SJCRH30 (cell line): ENCODE data around the gene PPP2R5A. TPM values are rescaled to one million over a fixed set of nuclear protein-coding genes. Genes with fewer than 3 reads are reported as not detected.
"Not testable (repeated sequence)": the region's sequence is repeated elsewhere in the genome, so short reads cannot be mapped to it uniquely, and the experiment has no call there.

Source experiments
- DNase-seq, 2 experiments: peaks; one replicate each; pipeline ENCODE4 v3.0.0-alpha.2; 2015 to 2020
- H3K27ac ChIP-seq: fragments of 250-450 bp; sonication (Bioruptor Pico); 2 replicates; pipeline ENCODE4 v1.5.1; 2020; ENCODE audit warnings: mild to moderate bottlenecking, moderate library complexity
- H3K27me3 ChIP-seq: fragments of 250-450 bp; sonication (Bioruptor Pico); 2 replicates; pipeline ENCODE4 v1.5.1; 2020; ENCODE audit warnings: mild to moderate bottlenecking, moderate library complexity
- H3K36me3 ChIP-seq: fragments of 250-450 bp; sonication (Bioruptor Pico); 2 replicates; pipeline ENCODE4 v1.5.1; 2020; ENCODE audit warnings: mild to moderate bottlenecking, moderate library complexity
- H3K4me1 ChIP-seq: fragments of 250-450 bp; sonication (Bioruptor Pico); 2 replicates; pipeline ENCODE4 v1.5.1; 2020; ENCODE audit warnings: mild to moderate bottlenecking, moderate library complexity
- H3K4me3 ChIP-seq: fragments of 250-450 bp; sonication (Bioruptor Pico); 2 replicates; pipeline ENCODE4 v1.5.1; 2020; ENCODE audit warnings: mild to moderate bottlenecking, moderate library complexity
- H3K9me3 ChIP-seq: fragments of 250-450 bp; sonication (Bioruptor Pico); replicated peaks from 2 replicates; pipeline ENCODE4 v1.5.1; 2020; ENCODE audit warnings: mild to moderate bottlenecking, moderate library complexity
- total RNA-seq: library from RNA; depleted of rRNA; stranded (reverse); fragments of >200 nt; shearing (Covaris generic); gene quantifications from 2 replicates; pipeline ENCODE4 v1.2.3, GENCODE V29; 2014

The PPP2R5A gene
- total RNA-seq, 1 experiment from 2014 or later = 18.8 TPM

GRCh38 chr1:212285685-212286555, 710 bp downstream of the PPP2R5A start:
- DNase-seq = peak; percentile 69 to 71
- H3K4me1 ChIP-seq = peaks cover 13% of the 10 kb centered on the region
- H3K27me3 ChIP-seq = no peaks in the 10 kb centered on the region
- no peaks in the 10 kb centered on the region for H3K36me3 ChIP-seq
- H3K4me3 ChIP-seq = peak overlapping the region; percentile 90
- peak overlapping the region; percentile 30; the same call in 1 of the 2 replicates for H3K27ac ChIP-seq
- H3K9me3 ChIP-seq = no peaks in the 10 kb centered on the region

GRCh38 chr1:212286556-212287131, 1.4 kb downstream of the PPP2R5A start:
- Histone ChIP-seq H3K27me3 (no peaks in the 10 kb centered on the region), H3K4me3 (peak overlapping the region; percentile 90), H3K36me3 (no peaks in the 10 kb centered on the region), H3K4me1 (peaks cover 13% of the 10 kb centered on the region), H3K27ac (no peak overlapping the region), H3K9me3 (no peaks in the 10 kb centered on the region)
- peak; percentile 20 to 45 for DNase-seq

GRCh38 chr1:212287261-212287895, 2.2 kb downstream of the PPP2R5A start:
- no peaks in the 10 kb centered on the region for H3K9me3 ChIP-seq
- H3K4me3 ChIP-seq = peak overlapping the region; percentile 90
- peaks cover 13% of the 10 kb centered on the region for H3K4me1 ChIP-seq
- H3K36me3 ChIP-seq = no peaks in the 10 kb centered on the region
- H3K27me3 ChIP-seq = no peaks in the 10 kb centered on the region
- DNase-seq = peak in 1 of 2 experiments; percentile 20
- no peak overlapping the region for H3K27ac ChIP-seq

GRCh38 chr1:212287995-212288394, 2.8 kb downstream of the PPP2R5A start:
- not testable (repeated sequence) for H3K27ac ChIP-seq, H3K36me3 ChIP-seq, H3K27me3 ChIP-seq, H3K9me3 ChIP-seq, H3K4me3 ChIP-seq, DNase-seq
- peaks cover 13% of the 10 kb centered on the region for H3K4me1 ChIP-seq

GRCh38 chr1:212288615-212289014, 3.4 kb downstream of the PPP2R5A start:
- H3K4me3 ChIP-seq = no peak overlapping the region
- H3K27me3 ChIP-seq = no peaks in the 10 kb centered on the region
- H3K36me3 ChIP-seq = no peaks in the 10 kb centered on the region
- no peak overlapping the region for H3K27ac ChIP-seq
- peak in 1 of 2 experiments; percentile 54 for DNase-seq
- peaks cover 13% of the 10 kb centered on the region for H3K4me1 ChIP-seq
- H3K9me3 ChIP-seq = no peaks in the 10 kb centered on the region

GRCh38 chr1:212289262-212290077, 4.3 kb downstream of the PPP2R5A start:
- no peak overlapping the region for H3K27ac ChIP-seq

GRCh38 chr1:212290608-212291007, 5.4 kb downstream of the PPP2R5A start:
- H3K9me3 ChIP-seq = no peaks in the 10 kb centered on the region
- H3K4me3 ChIP-seq = no peak overlapping the region
- no peaks in the 10 kb centered on the region for H3K27me3 ChIP-seq
- H3K36me3 ChIP-seq = no peaks in the 10 kb centered on the region
- DNase-seq = no peak
- no peak overlapping the region for H3K27ac ChIP-seq
- H3K4me1 ChIP-seq = peaks cover 10% of the 10 kb centered on the region

More at GRCh38 chr1:212289262-212290077, 4.3 kb downstream of the PPP2R5A start:
- H3K27me3 ChIP-seq = no peaks in the 10 kb centered on the region
- H3K9me3 ChIP-seq = no peaks in the 10 kb centered on the region
- DNase-seq = no peak
- peaks cover 10% of the 10 kb centered on the region for H3K4me1 ChIP-seq
- no peaks in the 10 kb centered on the region for H3K36me3 ChIP-seq
- H3K4me3 ChIP-seq = no peak overlapping the region

- Histone ChIP-seq H3K4me3 (no peak overlapping the region), H3K4me1 (peaks cover 10% of the 10 kb centered on the region), H3K27ac (no peak overlapping the region), H3K27me3 (no peaks in the 10 kb centered on the region), H3K36me3 (no peaks in the 10 kb centered on the region), H3K9me3 (no peaks in the 10 kb centered on the region)
- DNase-seq = peak; percentile 26 to 77
These were observed 6.4 kb downstream of the PPP2R5A start for GRCh38 chr1:212291505-212292134.

GRCh38 chr1:212292250-212293105, 7.3 kb downstream of the PPP2R5A start:
- no peaks in the 10 kb centered on the region for H3K9me3 ChIP-seq
- no peak for DNase-seq
- no peak overlapping the region for H3K27ac ChIP-seq
- no peaks in the 10 kb centered on the region for H3K27me3 ChIP-seq
- no peak overlapping the region for H3K4me3 ChIP-seq
- no peaks in the 10 kb centered on the region for H3K36me3 ChIP-seq
- H3K4me1 ChIP-seq = peaks cover 6% of the 10 kb centered on the region

GRCh38 chr1:212293579-212293978, 8.4 kb downstream of the PPP2R5A start:
- Histone ChIP-seq H3K9me3 (no peaks in the 10 kb centered on the region), H3K27ac (no peak overlapping the region), H3K36me3 (no peaks in the 10 kb centered on the region), H3K27me3 (no peaks in the 10 kb centered on the region), H3K4me3 (no peak overlapping the region), H3K4me1 (peaks cover 3% of the 10 kb centered on the region; the same call in 1 of the 2 replicates)
- no peak for DNase-seq

- H3K27me3 ChIP-seq = no peaks in the 10 kb centered on the region
- H3K4me1 ChIP-seq = no peaks in the 10 kb centered on the region
- no peak overlapping the region for H3K4me3 ChIP-seq
- DNase-seq = no peak
- H3K36me3 ChIP-seq = no peaks in the 10 kb centered on the region
- no peak overlapping the region for H3K27ac ChIP-seq
- H3K9me3 ChIP-seq = no peaks in the 10 kb centered on the region
These were observed 9.8 kb downstream of the PPP2R5A start for GRCh38 chr1:212294983-212295382.

- no peaks in the 10 kb centered on the region for H3K36me3 ChIP-seq
- no peaks in the 10 kb centered on the region for H3K9me3 ChIP-seq
- no peaks in the 10 kb centered on the region for H3K4me1 ChIP-seq
- DNase-seq = no peak
- H3K4me3 ChIP-seq = no peak overlapping the region
- H3K27ac ChIP-seq = no peak overlapping the region
- H3K27me3 ChIP-seq = no peaks in the 10 kb centered on the region
These were observed 10.4 kb downstream of the PPP2R5A start for GRCh38 chr1:212295579-212295978.

- H3K4me3 ChIP-seq = no peak overlapping the region
- H3K27me3 ChIP-seq = no peaks in the 10 kb centered on the region
- H3K4me1 ChIP-seq = no peaks in the 10 kb centered on the region
- no peaks in the 10 kb centered on the region for H3K9me3 ChIP-seq
- no peaks in the 10 kb centered on the region for H3K36me3 ChIP-seq
- H3K27ac ChIP-seq = no peak overlapping the region
- DNase-seq = no peak
These were observed 12.1 kb downstream of the PPP2R5A start for GRCh38 chr1:212297338-212297737.
